ENCODE results near the gene MEIKIN.

GRCh38 chr5:131986161-131986912, 40.9 kb upstream of the MEIKIN start:
- TF ChIP-seq TAF1 (IDR thresholded peaks at IDR 0.05; ENCODE audit: low read depth) = no peak
- TF ChIP-seq CTCF (IDR thresholded peaks at IDR 0.05; ENCODE audit: poor library complexity, severe bottlenecking) = no peak
- no peak for TF ChIP-seq EZH2 (IDR thresholded peaks at IDR 0.05; ENCODE audit: borderline replicate concordance, insufficient read depth, low read length, poor library complexity, severe bottlenecking)
- TF ChIP-seq RAD21 (conservative IDR thresholded peaks at IDR 0.05) = no peak
- TF ChIP-seq MXI1 (conservative IDR thresholded peaks at IDR 0.05; ENCODE audit: poor library complexity, severe bottlenecking) = no peak
- no peak for TF ChIP-seq REST (IDR thresholded peaks at IDR 0.05; ENCODE audit: borderline replicate concordance)
- TF ChIP-seq EP300 (conservative IDR thresholded peaks at IDR 0.05; ENCODE audit: poor library complexity, severe bottlenecking) = no peak
- TF ChIP-seq POLR2AphosphoS5 (IDR thresholded peaks at IDR 0.05) = no peak

Measured in neural cell (in vitro differentiated cells).